K562 (cell line): ENCODE measurements around the gene PDE6B.

Experiments used
- AFF1 ChIP-seq, 2 experiments: fragments of 450-650 bp; IDR thresholded peaks; 2 replicates each; pipeline ENCODE4 v1.6.1; 2018; ENCODE audit warnings: mild to moderate bottlenecking in 2 of 2, low read depth in 1 of 2; ENCODE audit not compliant: partially characterized antibody in 2 of 2
- TEAD2 ChIP-seq: fragments of 450-650 bp; IDR thresholded peaks from 2 replicates; pipeline ENCODE4 v1.6.1; 2016; ENCODE audit warnings: missing genetic modification characterization, control low read depth, missing compliant biosample characterization
- TRIM24 ChIP-seq, 2 experiments: fragments of 450-650 bp; IDR thresholded peaks; 2 replicates each; pipeline ENCODE4 v1.6.1; 2016

DNA sequence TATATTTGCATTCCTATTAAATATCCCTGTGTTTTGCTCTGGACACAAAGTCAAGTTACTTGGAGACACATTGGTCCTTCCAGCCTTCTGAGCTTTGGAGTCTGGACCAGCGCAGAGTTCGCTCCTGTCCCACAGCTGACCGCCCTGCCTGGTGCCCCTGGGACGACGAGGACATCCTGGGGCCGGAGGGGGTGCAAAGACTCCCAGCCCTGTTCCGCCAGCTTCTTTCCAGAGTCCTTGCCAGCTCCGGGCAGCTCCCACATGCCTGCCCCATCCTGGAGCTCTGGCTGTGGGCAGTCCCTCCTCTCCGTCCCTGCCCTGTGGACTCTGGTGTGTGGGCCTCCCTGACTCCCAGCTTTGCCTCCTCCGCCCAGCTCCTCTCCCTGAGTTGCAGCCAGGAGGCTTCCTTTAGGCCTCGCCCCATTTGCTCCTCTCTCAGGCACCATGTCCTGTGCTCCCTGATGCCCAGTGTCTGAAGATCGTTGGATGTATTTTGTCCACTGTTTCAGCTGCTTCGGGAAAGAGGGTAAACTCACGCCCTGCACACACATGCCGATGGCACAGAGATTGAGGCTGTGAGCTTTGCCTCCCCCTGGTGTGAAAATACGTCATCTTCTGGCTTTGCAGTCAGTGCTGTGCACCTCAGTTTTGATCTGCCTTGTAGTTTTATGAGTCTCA lies 75.4 kb downstream of the PDE6B start:
- TF ChIP-seq TRIM24 (IDR thresholded peaks at IDR 0.05) (no peak), TEAD2 (tag) (no peak), AFF1 (IDR thresholded peaks at IDR 0.05; ENCODE audit: low read depth in 1 of 2, partially characterized antibody in 2 of 2) (no peak)
